Stimulated activated naive CD8-positive, alpha-beta T cell treated with anti-CD3 and anti-CD28 coated beads, Interleukin-15, Interleukin-2, amounts not matched to agents 100 ng/mL and 50 ng/mL, for 24 hours (primary cell): ENCODE results near the gene STT3B.
"Not testable (repeated sequence)": the region's sequence is repeated elsewhere in the genome, so short reads cannot be mapped to it uniquely, and the experiment has no call there.

Source experiments
- H3K27ac Mint-ChIP-seq: one replicate; pipeline ENCODE4 v1.8.0; 2021; ENCODE audit warnings: mild to moderate bottlenecking, mixed read lengths
- H3K27me3 Mint-ChIP-seq: one replicate; pipeline ENCODE4 v1.8.0; 2021; ENCODE audit warnings: mixed read lengths
- H3K36me3 Mint-ChIP-seq: one replicate; pipeline ENCODE4 v1.8.0; 2021; ENCODE audit warnings: low read depth, mixed read lengths
- H3K4me1 Mint-ChIP-seq: one replicate; pipeline ENCODE4 v1.8.0; 2021; ENCODE audit warnings: low read depth, mixed read lengths
- H3K4me3 Mint-ChIP-seq: one replicate; pipeline ENCODE4 v1.8.0; 2021; ENCODE audit warnings: mild to moderate bottlenecking, mixed read lengths
- H3K9me3 Mint-ChIP-seq: one replicate; pipeline ENCODE4 v1.8.0; 2021; ENCODE audit warnings: mixed read lengths

The STT3B gene

DNA sequence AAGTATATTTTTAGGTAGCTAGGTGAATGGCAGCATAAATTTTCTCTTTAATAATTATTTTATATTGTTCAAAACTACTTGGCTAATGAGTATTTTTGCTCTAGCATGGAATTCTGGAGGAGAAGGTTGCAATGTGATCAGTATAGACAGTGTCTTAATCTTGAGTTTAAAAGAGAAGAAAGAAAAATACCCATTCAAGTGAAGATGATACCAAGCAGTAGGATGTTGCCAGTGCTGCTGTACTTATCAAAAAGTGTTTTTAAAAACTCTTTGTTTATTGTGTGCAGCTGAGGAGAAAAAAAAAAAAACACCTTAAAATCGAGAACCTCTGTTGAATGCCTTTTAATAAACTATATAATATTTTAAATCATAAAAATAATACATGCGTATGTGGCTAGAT lies 47.9 kb downstream of the STT3B start:
- H3K27me3 Mint-ChIP-seq: no peaks in the 10 kb centered on the region
- no peak overlapping the region for H3K27ac Mint-ChIP-seq
- H3K4me1 Mint-ChIP-seq: peaks cover 40% of the 10 kb centered on the region
- peaks cover 81% of the 10 kb centered on the region for H3K36me3 Mint-ChIP-seq
- H3K4me3 Mint-ChIP-seq: no peak overlapping the region
- H3K9me3 Mint-ChIP-seq: peaks cover 14% of the 10 kb centered on the region

DNA sequence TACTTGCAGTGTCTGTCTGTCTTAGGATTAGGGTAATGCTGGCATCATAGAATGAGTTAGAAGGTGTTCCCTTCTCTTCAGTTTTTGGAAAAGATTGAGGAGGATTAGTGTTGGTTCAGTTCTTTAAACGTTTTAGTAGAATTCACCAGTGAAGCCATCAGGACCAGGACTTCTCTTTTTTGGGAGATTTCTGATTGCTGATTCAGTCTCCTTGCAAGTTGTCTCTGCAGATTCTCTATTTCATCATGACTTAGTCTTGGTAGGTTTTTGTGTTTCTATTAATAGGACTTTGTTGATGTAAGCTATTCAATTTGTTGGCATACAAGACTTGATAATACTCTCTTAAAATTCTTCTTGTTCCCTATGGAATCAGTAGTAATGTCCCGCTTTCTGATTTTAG lies 48.9 kb downstream of the STT3B start:
- no peak overlapping the region for H3K27ac Mint-ChIP-seq
- H3K9me3 Mint-ChIP-seq: peaks cover 22% of the 10 kb centered on the region
- peaks cover 46% of the 10 kb centered on the region for H3K4me1 Mint-ChIP-seq
- H3K27me3 Mint-ChIP-seq: no peaks in the 10 kb centered on the region
- H3K36me3 Mint-ChIP-seq: peaks cover 88% of the 10 kb centered on the region
- no peak overlapping the region for H3K4me3 Mint-ChIP-seq

DNA sequence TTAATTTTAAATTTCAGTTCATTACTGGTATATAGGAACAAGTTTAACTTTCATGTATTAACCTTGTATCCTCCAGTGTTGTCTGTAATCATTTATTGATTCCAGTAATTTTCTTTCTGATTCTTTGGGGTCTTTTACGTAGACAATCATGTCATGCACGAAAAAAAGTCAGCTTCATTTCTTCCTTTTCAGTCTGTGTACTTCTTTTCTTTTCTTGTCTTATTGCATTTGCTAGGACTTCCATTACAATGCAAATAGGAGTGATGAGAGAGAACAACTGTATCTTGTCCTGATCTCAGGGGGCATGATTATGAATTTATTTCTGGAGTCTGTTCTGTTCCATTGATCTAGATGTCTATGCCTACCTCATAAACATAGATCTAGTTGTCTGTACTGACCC lies 56.5 kb downstream of the STT3B start:
- Mint-ChIP-seq H3K4me3 (no peak overlapping the region), H3K4me1 (peaks cover 51% of the 10 kb centered on the region), H3K9me3 (peaks cover 36% of the 10 kb centered on the region), H3K36me3 (peaks cover 95% of the 10 kb centered on the region), H3K27ac (no peak overlapping the region), H3K27me3 (no peaks in the 10 kb centered on the region)

DNA sequence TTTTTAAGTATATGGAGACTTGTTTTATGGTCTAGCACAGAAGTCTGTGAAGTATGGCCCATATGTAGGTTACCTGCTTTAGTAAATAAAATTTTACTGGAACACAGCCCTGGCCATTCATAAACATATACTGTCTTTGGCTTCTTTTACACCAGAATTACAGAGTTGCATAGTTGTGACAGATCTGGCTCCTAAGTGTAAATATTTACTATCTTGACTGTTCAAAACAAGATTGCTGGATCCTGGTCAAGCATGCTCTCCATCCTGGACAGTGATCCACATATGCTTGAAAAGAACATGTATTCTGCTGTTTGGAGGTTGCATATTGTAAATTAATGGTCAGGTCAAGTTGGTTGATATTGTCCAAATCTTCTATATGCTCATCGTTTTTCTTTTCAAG lies 57.9 kb downstream of the STT3B start:
- H3K4me3 Mint-ChIP-seq: no peak overlapping the region

DNA sequence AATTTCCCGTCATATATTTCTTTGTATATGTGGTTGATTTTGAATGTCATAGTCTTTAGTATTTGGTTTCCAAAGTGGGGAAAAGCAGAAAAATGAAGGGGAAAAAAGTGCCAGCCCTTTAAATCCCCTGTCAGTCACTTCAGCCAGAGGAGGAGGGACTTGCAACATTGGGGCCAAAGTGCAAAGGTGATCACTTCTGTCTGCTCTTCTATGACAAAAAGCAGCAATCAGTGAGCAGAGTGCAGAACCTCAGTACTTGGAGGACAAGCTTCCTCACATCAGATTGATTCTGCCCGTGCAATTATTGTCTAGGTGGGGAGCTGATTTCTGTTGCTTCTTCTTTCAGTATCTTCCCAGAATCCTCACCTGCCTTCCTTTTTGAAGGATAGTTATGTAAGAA lies 60.0 kb downstream of the STT3B start:
- no peaks in the 10 kb centered on the region for H3K27me3 Mint-ChIP-seq
- no peak overlapping the region for H3K4me3 Mint-ChIP-seq
- H3K27ac Mint-ChIP-seq: peak overlapping the region; percentile 50
- peaks cover 23% of the 10 kb centered on the region for H3K9me3 Mint-ChIP-seq
- H3K36me3 Mint-ChIP-seq: peaks cover 90% of the 10 kb centered on the region
- peaks cover 58% of the 10 kb centered on the region for H3K4me1 Mint-ChIP-seq

More for the DNA sequence above, 57.9 kb downstream of the STT3B start:
- H3K27me3 Mint-ChIP-seq: no peaks in the 10 kb centered on the region
- peaks cover 98% of the 10 kb centered on the region for H3K36me3 Mint-ChIP-seq
- H3K4me1 Mint-ChIP-seq: peaks cover 52% of the 10 kb centered on the region
- no peak overlapping the region for H3K27ac Mint-ChIP-seq
- peaks cover 31% of the 10 kb centered on the region for H3K9me3 Mint-ChIP-seq

DNA sequence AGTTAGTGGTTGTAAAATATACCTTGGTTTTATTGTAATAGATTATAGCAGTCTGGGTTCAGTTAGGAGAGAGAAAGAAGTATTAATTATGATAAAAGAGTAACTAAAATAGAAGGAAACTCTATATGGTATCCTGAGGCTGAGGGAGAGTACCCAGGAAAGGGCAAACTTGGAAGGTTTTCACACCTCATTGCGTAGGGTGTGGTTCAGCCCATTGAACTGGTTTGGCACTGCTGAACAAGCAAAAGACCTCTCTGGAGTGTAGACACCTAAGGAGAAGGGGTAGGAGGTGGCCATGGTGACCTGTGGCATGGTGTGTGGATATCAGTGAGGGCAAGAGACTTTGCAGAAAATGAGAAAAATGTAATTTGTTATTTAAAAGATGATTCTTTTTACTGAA lies 63.5 kb downstream of the STT3B start:
- peaks cover 54% of the 10 kb centered on the region for H3K4me1 Mint-ChIP-seq
- H3K27ac Mint-ChIP-seq: peak overlapping the region; percentile 72
- H3K36me3 Mint-ChIP-seq: peaks cover 82% of the 10 kb centered on the region
- H3K4me3 Mint-ChIP-seq: peak overlapping the region; percentile 26
- peaks cover 9% of the 10 kb centered on the region for H3K9me3 Mint-ChIP-seq
- H3K27me3 Mint-ChIP-seq: no peaks in the 10 kb centered on the region

DNA sequence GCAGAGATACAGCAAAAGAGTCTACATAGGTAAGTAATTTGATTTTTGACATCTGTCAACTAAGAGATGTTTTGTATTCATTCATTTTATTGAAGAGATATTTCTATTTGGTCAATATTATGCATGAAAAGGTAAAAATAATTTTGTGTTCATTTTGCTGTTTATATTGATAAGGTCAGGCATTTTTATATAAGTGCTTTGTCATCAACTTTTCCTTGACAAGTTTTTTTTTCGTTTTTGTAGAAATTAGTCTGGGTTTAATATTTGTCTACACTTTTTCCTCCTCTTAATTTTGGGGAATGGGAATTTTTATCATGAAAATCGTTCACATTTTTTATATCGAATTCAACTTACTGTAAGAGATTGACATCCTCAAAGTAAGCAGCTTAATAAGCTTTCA lies 67.7 kb downstream of the STT3B start:
- peaks cover 19% of the 10 kb centered on the region for H3K4me1 Mint-ChIP-seq
- H3K36me3 Mint-ChIP-seq: peaks cover 84% of the 10 kb centered on the region
- no peak overlapping the region for H3K27ac Mint-ChIP-seq
- H3K27me3 Mint-ChIP-seq: no peaks in the 10 kb centered on the region
- H3K4me3 Mint-ChIP-seq: no peak overlapping the region
- peaks cover 19% of the 10 kb centered on the region for H3K9me3 Mint-ChIP-seq

DNA sequence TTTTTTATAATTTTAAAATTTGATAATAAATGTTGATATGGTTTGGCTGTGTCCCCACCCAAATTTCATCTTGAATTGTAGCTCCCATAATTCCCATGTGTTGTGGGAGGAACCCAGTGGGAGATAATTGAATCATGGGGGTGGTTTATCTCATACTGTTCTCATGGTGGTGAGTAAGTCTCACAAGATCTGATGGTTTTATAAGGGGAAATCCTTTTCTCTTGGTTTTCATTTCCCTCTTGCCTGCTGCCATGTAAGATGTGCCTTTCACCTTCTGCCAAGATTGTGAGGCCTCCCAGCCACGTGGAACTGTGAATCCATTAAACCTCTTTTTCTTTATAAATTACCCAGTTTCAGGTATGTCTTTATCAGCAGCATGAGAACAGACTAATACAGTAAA lies 72.6 kb downstream of the STT3B start:
- Mint-ChIP-seq H3K36me3 (peaks cover 88% of the 10 kb centered on the region), H3K4me1 (peaks cover 35% of the 10 kb centered on the region), H3K9me3 (peaks cover 27% of the 10 kb centered on the region)
- not testable (repeated sequence) for H3K27me3 Mint-ChIP-seq, H3K27ac Mint-ChIP-seq, H3K4me3 Mint-ChIP-seq

DNA sequence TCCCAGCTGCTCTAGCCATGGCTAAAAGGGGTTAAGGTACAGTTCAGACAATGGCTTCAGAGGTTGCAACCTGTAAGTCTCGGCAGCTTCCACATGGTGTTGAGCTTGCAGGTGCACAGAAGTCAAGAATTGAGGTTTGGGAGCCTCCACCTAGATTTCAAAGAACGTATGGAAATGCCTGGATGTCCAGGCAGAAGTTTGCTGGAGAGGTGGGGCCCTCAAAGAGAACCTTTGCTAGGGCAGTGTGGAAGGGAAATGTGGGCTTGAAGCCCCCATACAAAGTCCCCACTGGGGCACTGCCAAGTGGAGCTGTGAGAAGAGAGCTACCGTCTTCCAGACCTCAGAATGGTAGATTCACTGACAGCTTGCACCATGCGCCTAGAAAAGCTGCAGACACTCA lies 73.7 kb downstream of the STT3B start:
- Mint-ChIP-seq H3K36me3 (peaks cover 87% of the 10 kb centered on the region), H3K27me3 (no peaks in the 10 kb centered on the region), H3K4me1 (peaks cover 42% of the 10 kb centered on the region), H3K4me3 (no peak overlapping the region), H3K27ac (no peak overlapping the region), H3K9me3 (peaks cover 30% of the 10 kb centered on the region)

DNA sequence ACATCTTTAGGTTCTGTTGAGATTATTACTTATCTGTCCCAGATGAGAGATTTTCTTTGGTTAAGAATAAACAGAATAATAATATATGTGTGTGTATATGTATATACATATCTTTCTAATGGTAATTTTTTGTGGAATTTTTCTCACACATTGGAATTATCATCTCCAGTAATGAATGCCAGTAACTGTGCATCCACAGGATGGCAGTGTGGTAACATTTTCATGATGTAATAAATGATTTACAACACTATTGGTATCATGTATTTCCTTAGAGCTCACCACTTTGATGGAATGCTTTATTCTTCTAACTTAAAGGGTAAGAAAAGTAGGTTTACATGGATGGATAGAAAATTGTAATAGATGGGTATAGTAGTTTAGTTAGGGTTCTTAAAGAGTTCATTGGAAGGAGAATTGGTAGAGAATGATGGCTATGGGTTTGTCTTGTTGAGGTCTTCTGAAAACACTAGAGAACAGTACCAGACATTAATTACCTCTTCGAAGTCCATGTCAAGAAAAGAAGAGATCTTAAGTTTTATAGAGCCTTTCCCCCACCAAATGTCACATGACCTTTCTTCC lies 78.1 kb downstream of the STT3B start:
- peaks cover 69% of the 10 kb centered on the region for H3K36me3 Mint-ChIP-seq
- no peak overlapping the region for H3K27ac Mint-ChIP-seq
- H3K4me1 Mint-ChIP-seq: peaks cover 63% of the 10 kb centered on the region
- H3K27me3 Mint-ChIP-seq: no peaks in the 10 kb centered on the region
- no peak overlapping the region for H3K4me3 Mint-ChIP-seq
- H3K9me3 Mint-ChIP-seq: peaks cover 8% of the 10 kb centered on the region

DNA sequence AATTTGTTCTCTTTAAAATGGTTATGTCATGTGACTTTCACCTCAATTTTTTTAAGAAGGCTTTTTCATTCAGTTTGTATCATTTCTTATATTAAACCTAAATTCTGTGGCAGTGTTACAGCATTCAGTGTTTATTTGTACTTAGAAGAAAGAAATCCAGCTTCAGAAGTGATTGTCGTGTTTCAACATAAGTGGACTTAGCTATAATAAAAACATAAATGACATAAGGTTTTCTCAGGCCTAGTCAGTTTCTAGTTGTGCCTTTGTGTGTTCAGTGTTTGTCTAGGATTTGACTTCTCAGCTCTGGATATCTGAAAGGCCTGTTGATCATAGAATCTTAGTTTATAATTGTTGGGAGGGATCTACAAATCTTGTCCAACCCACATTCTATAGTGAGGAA lies 80.5 kb downstream of the STT3B start:
- H3K27ac Mint-ChIP-seq: no peak overlapping the region
- H3K36me3 Mint-ChIP-seq: peaks cover 66% of the 10 kb centered on the region
- H3K9me3 Mint-ChIP-seq: peaks cover 3% of the 10 kb centered on the region
- H3K27me3 Mint-ChIP-seq: no peaks in the 10 kb centered on the region
- peaks cover 50% of the 10 kb centered on the region for H3K4me1 Mint-ChIP-seq
- no peak overlapping the region for H3K4me3 Mint-ChIP-seq

DNA sequence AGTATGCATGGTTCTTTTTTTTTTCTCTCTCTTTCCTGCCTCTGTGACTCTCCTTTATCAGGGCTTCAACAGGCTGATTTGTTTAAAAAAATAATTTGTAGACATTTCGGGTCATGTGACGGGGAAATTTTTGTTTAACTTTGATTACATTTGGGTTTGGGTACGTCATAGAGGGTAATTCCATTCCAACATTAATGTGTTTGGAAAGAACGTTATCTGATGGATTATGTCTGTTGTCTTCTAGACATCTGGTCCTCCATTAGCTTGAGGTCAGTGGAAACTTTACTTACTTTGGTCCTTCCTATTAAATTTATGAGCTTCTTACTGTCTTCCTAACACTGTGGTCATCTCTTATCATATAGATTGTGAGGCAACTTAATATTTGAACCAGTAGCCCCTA lies 80.9 kb downstream of the STT3B start:
- no peak overlapping the region for H3K27ac Mint-ChIP-seq
- H3K36me3 Mint-ChIP-seq: peaks cover 66% of the 10 kb centered on the region
- peaks cover 3% of the 10 kb centered on the region for H3K9me3 Mint-ChIP-seq
- H3K4me3 Mint-ChIP-seq: no peak overlapping the region
- peaks cover 45% of the 10 kb centered on the region for H3K4me1 Mint-ChIP-seq
- H3K27me3 Mint-ChIP-seq: no peaks in the 10 kb centered on the region

DNA sequence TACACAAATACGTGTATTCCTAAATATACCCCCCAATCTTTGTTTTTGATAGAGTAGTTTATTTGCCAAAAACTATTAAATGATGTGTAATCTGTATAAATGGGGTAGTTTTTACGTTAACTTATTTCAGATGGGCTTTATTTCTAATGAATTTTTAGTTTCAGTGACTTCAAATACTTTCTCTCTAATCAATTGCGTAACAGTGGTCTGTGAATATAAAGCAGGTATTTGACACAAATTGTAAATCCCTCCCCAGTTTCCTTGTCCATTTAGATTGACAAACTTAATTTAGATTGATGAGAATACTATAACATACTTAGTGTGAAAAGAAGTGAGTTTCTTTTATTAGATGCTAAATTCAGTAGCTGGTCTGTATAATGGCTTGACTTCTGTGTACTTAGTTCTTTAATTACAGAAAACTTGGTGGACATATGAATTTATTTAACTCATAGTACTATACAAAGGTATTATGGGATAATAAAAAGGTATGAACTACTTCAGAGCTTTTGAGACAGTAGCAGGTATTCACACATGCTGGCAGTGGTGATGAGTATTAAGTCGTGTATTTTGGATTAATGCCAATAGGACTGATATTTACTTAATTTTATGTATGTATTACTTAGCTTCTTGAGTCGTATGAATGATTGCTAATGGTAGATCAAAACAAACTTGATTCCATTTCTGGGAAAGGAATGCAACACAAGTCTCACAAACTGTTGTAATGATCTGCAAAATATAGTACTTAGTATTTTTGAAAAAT lies 81.6 kb downstream of the STT3B start:
- Mint-ChIP-seq H3K4me3 (no peak overlapping the region), H3K9me3 (peaks cover 3% of the 10 kb centered on the region), H3K36me3 (peaks cover 70% of the 10 kb centered on the region), H3K27ac (no peak overlapping the region), H3K27me3 (no peaks in the 10 kb centered on the region), H3K4me1 (peaks cover 41% of the 10 kb centered on the region)

DNA sequence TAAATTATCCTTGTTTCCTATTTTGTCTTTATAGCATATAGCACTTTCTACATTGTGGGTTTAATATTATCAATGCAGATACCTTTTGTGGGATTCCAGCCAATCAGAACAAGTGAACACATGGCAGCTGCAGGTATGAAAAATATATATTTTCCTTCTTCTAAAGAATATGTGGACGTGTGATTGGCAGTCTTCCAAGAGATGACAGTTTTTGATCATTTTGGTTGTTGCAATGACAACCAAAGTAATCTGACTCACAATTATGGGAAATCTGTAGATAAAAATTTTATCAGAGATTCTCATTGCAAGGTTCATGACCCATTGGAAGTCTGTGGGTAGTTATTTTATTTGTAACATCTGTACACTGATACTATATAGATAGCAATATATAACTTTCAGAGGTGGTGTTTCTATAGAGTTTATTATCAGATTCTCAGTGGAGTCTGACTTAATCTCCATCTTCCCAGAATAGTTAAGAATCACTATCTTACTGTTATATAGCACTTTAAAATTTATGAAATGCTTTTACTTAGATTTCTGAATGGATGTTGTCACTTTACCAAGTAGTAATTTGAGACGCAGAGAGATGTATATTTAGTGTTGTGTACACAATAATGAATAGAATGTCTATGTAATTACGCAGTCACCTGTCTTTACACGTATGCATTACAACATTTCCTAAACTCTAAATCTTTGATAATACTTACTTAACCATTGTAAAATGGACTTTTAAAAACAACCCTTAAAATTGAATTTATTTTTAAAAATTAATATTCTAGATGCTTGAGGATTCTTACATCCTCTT lies 82.5 kb downstream of the STT3B start:
- no peak overlapping the region for H3K27ac Mint-ChIP-seq
- peaks cover 70% of the 10 kb centered on the region for H3K36me3 Mint-ChIP-seq
- H3K4me3 Mint-ChIP-seq: no peak overlapping the region
- H3K9me3 Mint-ChIP-seq: peaks cover 3% of the 10 kb centered on the region
- peaks cover 37% of the 10 kb centered on the region for H3K4me1 Mint-ChIP-seq
- no peaks in the 10 kb centered on the region for H3K27me3 Mint-ChIP-seq

DNA sequence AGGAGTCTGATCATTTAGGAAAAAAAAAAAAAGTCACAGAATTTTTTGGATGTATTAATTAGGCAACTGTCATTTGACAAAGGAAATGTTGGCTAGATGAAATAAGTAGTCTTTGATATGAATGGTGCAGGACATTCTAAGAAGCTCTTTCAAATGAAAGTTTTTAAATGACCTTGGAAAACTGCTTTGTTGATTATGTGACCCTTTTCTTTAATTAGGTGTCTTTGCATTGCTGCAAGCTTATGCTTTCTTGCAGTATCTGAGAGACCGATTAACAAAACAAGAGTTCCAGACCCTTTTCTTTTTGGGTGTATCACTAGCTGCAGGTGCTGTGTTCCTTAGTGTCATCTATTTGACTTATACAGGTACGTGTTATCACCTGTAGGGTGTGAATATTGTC lies 84.0 kb downstream of the STT3B start:
- Mint-ChIP-seq H3K36me3 (peaks cover 74% of the 10 kb centered on the region), H3K4me1 (peaks cover 39% of the 10 kb centered on the region), H3K9me3 (no peaks in the 10 kb centered on the region)

More for the DNA sequence above, 84.0 kb downstream of the STT3B start:
- no peaks in the 10 kb centered on the region for H3K27me3 Mint-ChIP-seq
- no peak overlapping the region for H3K27ac Mint-ChIP-seq
- H3K4me3 Mint-ChIP-seq: no peak overlapping the region
